ENCODE measurements around the gene ZFP36. TPM values are rescaled to one million over a fixed set of nuclear protein-coding genes. Genes with fewer than 3 reads are reported as not detected.

The ZFP36 gene
- total and polyA plus RNA-seq, 12 donors: 22.8 to 194 (median 51.7) TPM

- TF ChIP-seq, protein P1, sequence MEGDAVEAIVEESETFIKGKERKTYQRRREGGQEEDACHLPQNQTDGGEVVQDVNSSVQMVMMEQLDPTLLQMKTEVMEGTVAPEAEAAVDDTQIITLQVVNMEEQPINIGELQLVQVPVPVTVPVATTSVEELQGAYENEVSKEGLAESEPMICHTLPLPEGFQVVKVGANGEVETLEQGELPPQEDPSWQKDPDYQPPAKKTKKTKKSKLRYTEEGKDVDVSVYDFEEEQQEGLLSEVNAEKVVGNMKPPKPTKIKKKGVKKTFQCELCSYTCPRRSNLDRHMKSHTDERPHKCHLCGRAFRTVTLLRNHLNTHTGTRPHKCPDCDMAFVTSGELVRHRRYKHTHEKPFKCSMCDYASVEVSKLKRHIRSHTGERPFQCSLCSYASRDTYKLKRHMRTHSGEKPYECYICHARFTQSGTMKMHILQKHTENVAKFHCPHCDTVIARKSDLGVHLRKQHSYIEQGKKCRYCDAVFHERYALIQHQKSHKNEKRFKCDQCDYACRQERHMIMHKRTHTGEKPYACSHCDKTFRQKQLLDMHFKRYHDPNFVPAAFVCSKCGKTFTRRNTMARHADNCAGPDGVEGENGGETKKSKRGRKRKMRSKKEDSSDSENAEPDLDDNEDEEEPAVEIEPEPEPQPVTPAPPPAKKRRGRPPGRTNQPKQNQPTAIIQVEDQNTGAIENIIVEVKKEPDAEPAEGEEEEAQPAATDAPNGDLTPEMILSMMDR (IDR thresholded peaks at IDR 0.05): no peak
- peaks cover 0 to 34% (median 15%) of the 10 kb centered on the region in 9 donors for H3K4me1 ChIP-seq
- intact Hi-C loops (cut with DNase I): loop anchor here in 2 of 10 donors (10.0 kb wide), 2 partner anchors 116 to 294 kb away; partner anchors contain the start of genes EID2B (in 1 of the 2) and PAK4 (in 1 of the 2)
- no peak for DNase-seq
- no peak for ATAC-seq
- no peak overlapping the region for H3K27ac ChIP-seq
- no peak overlapping the region for H3K4me3 ChIP-seq
- no peaks in the 10 kb centered on the region for H3K27me3 ChIP-seq
- 80 to 88% methylated on average over 9 of the region's 9 CpGs for WGBS, 2 donors
- peaks cover 0 to 89% (median 0%) of the 10 kb centered on the region in 9 donors for H3K36me3 ChIP-seq
- H3K9me3 ChIP-seq: no peaks in the 10 kb centered on the region
Observed at GRCh38 chr19:39419003-39419402, 12.4 kb downstream of the ZFP36 start.

- Histone ChIP-seq H3K4me1 (peaks cover 0 to 16% (median 3%) of the 10 kb centered on the region in 9 donors), H3K36me3 (peaks cover 0 to 98% (median 0%) of the 10 kb centered on the region in 9 donors), H3K4me3 (no peak overlapping the region), H3K27ac (no peak overlapping the region), H3K27me3 (no peaks in the 10 kb centered on the region), H3K9me3 (no peaks in the 10 kb centered on the region)
- 92 to 93% methylated on average over 15 of the region's 15 CpGs for WGBS, 2 donors
- DNase-seq (no peak), ATAC-seq (no peak)
- TF ChIP-seq, protein P1 (IDR thresholded peaks at IDR 0.05): no peak
- intact Hi-C loops (cut with DNase I): no loop called here
Observed at GRCh38 chr19:39420769-39421168, 14.1 kb downstream of the ZFP36 start.

DNA sequence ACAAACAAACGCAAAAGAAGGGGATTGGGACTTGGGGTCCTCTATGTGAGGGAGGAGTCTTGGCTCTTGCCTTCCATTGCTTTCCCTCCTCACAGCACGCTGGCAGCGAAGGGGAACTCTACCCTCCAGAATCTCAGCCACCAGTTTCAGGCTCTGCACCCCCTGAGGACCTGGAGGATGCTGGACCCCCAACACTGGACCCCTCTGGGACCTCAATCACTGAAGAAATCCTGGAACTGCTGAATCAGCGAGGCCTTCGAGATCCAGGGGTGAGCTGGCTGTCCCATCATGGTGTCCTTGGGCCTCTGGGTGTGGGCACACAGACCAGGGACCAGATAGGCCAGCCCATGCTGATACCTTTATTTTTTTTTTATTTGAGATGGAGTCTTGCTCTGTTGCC lies 15.4 kb downstream of the ZFP36 start:
- ATAC-seq (no peak), DNase-seq (no peak)
- Histone ChIP-seq H3K9me3 (no peaks in the 10 kb centered on the region), H3K27me3 (no peaks in the 10 kb centered on the region), H3K27ac (no peak overlapping the region), H3K36me3 (peaks cover 0 to 86% (median 0%) of the 10 kb centered on the region in 9 donors), H3K4me3 (no peak overlapping the region), H3K4me1 (peaks cover 0 to 4% (median 0%) of the 10 kb centered on the region in 9 donors)
- intact Hi-C loops (cut with DNase I): no loop called here
- 88 to 98% methylated on average over 5 of the region's 5 CpGs for WGBS, 2 donors
- TF ChIP-seq, protein P1 (IDR thresholded peaks at IDR 0.05): no peak

DNA sequence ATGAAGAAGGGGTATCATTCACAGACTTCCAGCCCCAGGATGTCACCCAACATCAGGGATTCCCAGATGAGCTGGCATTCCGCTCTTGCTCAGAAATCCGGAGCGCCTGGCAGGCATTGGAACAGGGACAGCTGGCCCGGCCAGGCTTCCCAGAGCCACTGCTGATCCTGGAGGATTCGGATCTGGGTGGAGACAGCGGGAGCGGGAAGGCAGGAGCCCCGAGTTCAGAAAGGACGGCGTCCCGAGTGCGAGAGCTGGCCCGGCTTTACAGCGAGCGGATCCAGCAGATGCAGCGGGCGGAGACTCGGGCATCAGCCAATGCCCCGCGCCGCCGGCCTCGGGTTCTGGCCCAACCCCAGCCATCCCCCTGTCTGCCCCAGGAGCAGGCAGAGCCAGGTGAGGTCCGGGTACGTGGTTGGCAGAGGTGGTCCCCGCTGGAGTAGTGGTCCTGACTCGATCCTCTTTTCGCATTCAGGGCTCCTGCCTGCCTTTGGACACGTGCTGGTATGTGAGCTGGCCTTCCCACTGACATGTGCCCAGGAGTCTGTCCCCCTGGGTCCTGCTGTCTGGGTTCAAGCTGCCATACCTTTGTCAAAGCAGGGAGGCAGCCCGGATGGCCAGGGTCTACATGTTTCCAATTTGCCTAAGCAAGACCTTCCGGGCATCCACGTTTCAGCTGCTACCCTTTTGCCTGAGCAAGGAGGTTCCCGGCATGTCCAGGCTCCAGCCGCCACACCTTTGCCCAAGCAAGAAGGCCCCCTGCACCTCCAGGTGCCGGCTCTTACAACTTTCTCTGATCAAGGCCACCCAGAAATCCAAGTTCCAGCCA lies 16.8 kb downstream of the ZFP36 start:
- DNase-seq (peak in 1 of 2 donors; percentile 9), ATAC-seq (no peak)
- Histone ChIP-seq H3K27ac (no peak overlapping the region), H3K4me3 (no peak overlapping the region), H3K9me3 (no peaks in the 10 kb centered on the region), H3K36me3 (peaks cover 0 to 71% (median 0%) of the 10 kb centered on the region in 9 donors), H3K27me3 (no peaks in the 10 kb centered on the region), H3K4me1 (peaks cover 1 to 12% (median 9%) of the 10 kb centered on the region in 9 donors)
- 85 to 88% methylated on average over 35 of the region's 35 CpGs for WGBS, 2 donors
- intact Hi-C loops (cut with DNase I): no loop called here
- TF ChIP-seq, protein P1 (IDR thresholded peaks at IDR 0.05): no peak

Data from heart right ventricle (tissue), 16 donors.